Panc1 (cell line): ENCODE results near the gene MET.

Experiments
- CTCF ChIP-seq: fragments of 450-650 bp; IDR thresholded peaks from 2 replicates; pipeline ENCODE4 v1.5.1; 2017; ENCODE audit warnings: mild to moderate bottlenecking
- POLR2AphosphoS5 ChIP-seq: IDR thresholded peaks from 2 replicates; pipeline ENCODE4 v1.6.1; 2012; ENCODE audit warnings: mild to moderate bottlenecking, low read depth, low read length, moderate library complexity
- REST ChIP-seq, 2 experiments: IDR thresholded peaks; 2 replicates each; pipeline ENCODE4 v1.6.1; 2011 to 2012; ENCODE audit warnings: low read depth in 2 of 2, control low read depth in 1 of 2, low read length in 1 of 2, mild to moderate bottlenecking in 1 of 2, moderate library complexity in 1 of 2; ENCODE audit not compliant: insufficient read depth in 1 of 2
- SIN3A ChIP-seq: IDR thresholded peaks from 2 replicates; pipeline ENCODE4 v1.6.1; 2012; ENCODE audit warnings: low read depth, mild to moderate bottlenecking, low read length, moderate library complexity, borderline replicate concordance; ENCODE audit not compliant: insufficient read depth
- TCF7L2 ChIP-seq: IDR thresholded peaks from 2 replicates; pipeline ENCODE4 v1.6.1; 2011; ENCODE audit warnings: mild to moderate bottlenecking, low read depth, low read length, inconsistent platforms

GRCh38 chr7:116792813-116793212 is 120.8 kb downstream of the MET start:
- no peak for TF ChIP-seq REST (IDR thresholded peaks at IDR 0.05; ENCODE audit: insufficient read depth in 1 of 2, low read depth in 2 of 2, low read length in 1 of 2)
- TF ChIP-seq CTCF: no peak
- TF ChIP-seq POLR2AphosphoS5: no peak
- TF ChIP-seq SIN3A: no peak
- TF ChIP-seq TCF7L2: no peak
